HepG2 (cell line): ENCODE results near the gene JADE2. TPM values are rescaled to one million over a fixed set of nuclear protein-coding genes. Genes with fewer than 3 reads are reported as not detected.

Experiments
- AGO1 ChIP-seq: fragments of 200-400 bp; formaldehyde crosslinking; IDR thresholded peaks from 2 replicates; pipeline ENCODE4 v1.6.1; 2017; ENCODE audit warnings: mild to moderate bottlenecking, low read depth, low read length, moderate library complexity; ENCODE audit not compliant: poor library complexity, severe bottlenecking
- CEBPG ChIP-seq: IDR thresholded peaks from 2 replicates; pipeline ENCODE4 v1.6.1; 2016
- ELF1 ChIP-seq: sonication (generic); formaldehyde crosslinking; IDR thresholded peaks from 2 replicates; pipeline ENCODE4 v1.4.0; 2020; ENCODE audit warnings: missing genetic modification reagents
- GABPA ChIP-seq, 2 experiments: IDR thresholded peaks; 2 replicates each; pipeline ENCODE4 v1.6.1; 2011 to 2016; ENCODE audit warnings: low read depth in 2 of 2, low read length in 1 of 2, missing biosample characterization in 1 of 2, missing genetic modification characterization in 1 of 2
- GMEB2 ChIP-seq: IDR thresholded peaks from 2 replicates; pipeline ENCODE4 v1.6.1; 2016; ENCODE audit warnings: missing biosample characterization, missing genetic modification reagents, low read depth
- HBP1 ChIP-seq: IDR thresholded peaks from 2 replicates; pipeline ENCODE4 v1.6.1; 2016; ENCODE audit warnings: low read depth, control low read depth
- HIC2 ChIP-seq: sonication (generic); formaldehyde crosslinking; IDR thresholded peaks from 2 replicates; pipeline ENCODE4 v1.9.0; 2022; ENCODE audit warnings: low read depth, missing genetic modification reagents
- HMGXB4 ChIP-seq, 2 experiments: sonication (generic) in 1 of 2; formaldehyde crosslinking in 1 of 2; IDR thresholded peaks; 2 replicates each; pipeline versions ENCODE4 v1.4.0 to v1.6.1; 2018 to 2020; ENCODE audit warnings: missing genetic modification reagents in 2 of 2, borderline replicate concordance in 1 of 2, low read depth in 1 of 2, mild to moderate bottlenecking in 1 of 2, missing biosample characterization in 1 of 2
- MED8 ChIP-seq: sonication (generic); formaldehyde crosslinking; IDR thresholded peaks from 2 replicates; pipeline ENCODE4 v1.8.1; 2023; ENCODE audit warnings: mild to moderate bottlenecking, missing genetic modification reagents; ENCODE audit not compliant: insufficient replicate concordance
- NFYC ChIP-seq: IDR thresholded peaks from 2 replicates; pipeline ENCODE4 v1.6.1; 2016; ENCODE audit warnings: missing genetic modification reagents, missing compliant biosample characterization
- NR2C2 ChIP-seq: sonication (generic); formaldehyde crosslinking; IDR thresholded peaks from 2 replicates; pipeline ENCODE4 v1.4.0; 2020; ENCODE audit warnings: missing genetic modification reagents, mild to moderate bottlenecking, moderate library complexity, borderline replicate concordance
- PAF1 ChIP-seq: IDR thresholded peaks from 2 replicates; pipeline ENCODE4 v1.6.1; 2016; ENCODE audit warnings: missing genetic modification reagents, missing compliant biosample characterization
- PHB2 ChIP-seq: fragments of 450-650 bp; IDR thresholded peaks from 2 replicates; pipeline ENCODE4 v1.6.1; 2018; ENCODE audit not compliant: partially characterized antibody
- RELA ChIP-seq: sonication (generic); formaldehyde crosslinking; IDR thresholded peaks from 2 replicates; pipeline ENCODE4 v1.4.0; 2020; ENCODE audit warnings: missing genetic modification reagents
- SOX13 ChIP-seq, 3 experiments: fragments of 450-650 bp in 1 of 3; sonication (generic) in 1 of 3; formaldehyde crosslinking in 1 of 3; IDR thresholded peaks in 2 of 3; conservative IDR thresholded peaks in 1 of 3; 2 replicates each; pipeline versions ENCODE4 v1.5.0 to v1.6.1; 2016 to 2020; ENCODE audit warnings: antibody characterized with exemption in 1 of 3, mild to moderate bottlenecking in 1 of 3, missing compliant biosample characterization in 1 of 3, missing genetic modification reagents in 1 of 3, moderate library complexity in 1 of 3
- TP53 ChIP-seq: sonication (generic); formaldehyde crosslinking; conservative IDR thresholded peaks from 2 replicates; pipeline ENCODE4 v1.4.0; 2020; ENCODE audit warnings: missing genetic modification reagents
- ZBTB1 ChIP-seq: sonication (generic); formaldehyde crosslinking; IDR thresholded peaks from 2 replicates; pipeline ENCODE4 v1.4.0; 2020; ENCODE audit warnings: missing genetic modification reagents, borderline replicate concordance
- ZFP82 ChIP-seq: sonication (generic); formaldehyde crosslinking; IDR thresholded peaks from 2 replicates; pipeline ENCODE4 v1.5.1; 2020; ENCODE audit warnings: mild to moderate bottlenecking, missing genetic modification reagents, borderline replicate concordance
- ZIK1 ChIP-seq: sonication (generic); formaldehyde crosslinking; IDR thresholded peaks from 2 replicates; pipeline ENCODE4 v1.5.0; 2020; ENCODE audit warnings: mild to moderate bottlenecking, low read depth, missing genetic modification reagents, borderline replicate concordance
- ZKSCAN8 ChIP-seq: IDR thresholded peaks from 2 replicates; pipeline ENCODE4 v1.6.1; 2016; ENCODE audit warnings: borderline replicate concordance, missing genetic modification reagents, missing compliant biosample characterization
- ZNF124 ChIP-seq: sonication (generic); formaldehyde crosslinking; IDR thresholded peaks from 2 replicates; pipeline ENCODE4 v1.4.0; 2020; ENCODE audit warnings: missing genetic modification reagents
- ZNF383 ChIP-seq: sonication (generic); formaldehyde crosslinking; IDR thresholded peaks from 2 replicates; pipeline ENCODE4 v1.4.0; 2020; ENCODE audit warnings: missing genetic modification reagents, mild to moderate bottlenecking, borderline replicate concordance
- polyA plus RNA-seq, 8 experiments: library from polyadenylated mRNA; depleted of rRNA in 3 of 8; stranded (reverse) in 7 of 8; unstranded in 1 of 8; fragments of >200 nt; fragmentation: Illumina TruSeq in 4 of 8; extraction: Trizol in 4 of 8; gene quantifications; 2 replicates each; pipeline versions ENCODE4 v1.2.1 to v1.2.3, GENCODE V29; 2011 to 2016; ENCODE audit warnings: low read depth in 4 of 8, missing spikeins in 1 of 8, mixed read lengths in 1 of 8; ENCODE audit not compliant: insufficient read depth in 1 of 8
- total RNA-seq, 5 experiments: library from RNA; depleted of rRNA; stranded (reverse); fragments of >200 nt; fragmentation: Illumina TruSeq; extraction: Trizol; gene quantifications; 2 replicates each; pipeline ENCODE4 v1.2.3, GENCODE V29; 2016; ENCODE audit warnings: low read depth in 1 of 5

Gene JADE2
- total and polyA plus RNA-seq, 2 of the 13 experiments (the other 11 are each of a cell fraction or from before 2014, with no cell fraction given) = 7.5 to 15.1 TPM

- no peak for TF ChIP-seq HBP1 (CRISPR knock-in tag)
- no peak for TF ChIP-seq MED8 (CRISPR knock-in tag)
- TF ChIP-seq NFYC = no peak
- TF ChIP-seq ELF1 (CRISPR knock-in tag) = peak; percentile 12; the same call in 1 of the 2 replicates
- no peak for TF ChIP-seq GABPA (IDR thresholded peaks at IDR 0.05; ENCODE audit: low read depth, low read length)
- no peak for TF ChIP-seq GABPA (CRISPR knock-in tag; IDR thresholded peaks at IDR 0.05; ENCODE audit: low read depth)
- no peak for TF ChIP-seq PAF1 (CRISPR knock-in tag)
- TF ChIP-seq HMGXB4 (CRISPR knock-in tag; IDR thresholded peaks at IDR 0.05; ENCODE audit: borderline replicate concordance in 1 of 2, low read depth in 1 of 2) = peak; percentile 47 to 65; a peak in 2 of 4 replicates
- peak; percentile 76 for TF ChIP-seq CEBPG (CRISPR knock-in tag)
- TF ChIP-seq ZNF124 = 0 out of 2 replicates have a peak, but pooled peaks have one; percentile 54
- TF ChIP-seq ZFP82 = no peak
- no peak for TF ChIP-seq ZNF383 (CRISPR knock-in tag)
- no peak for TF ChIP-seq TP53 (CRISPR knock-in tag)
- no peak for TF ChIP-seq RELA (CRISPR knock-in tag)
- no peak for TF ChIP-seq AGO1
- no peak for TF ChIP-seq SOX13 (IDR thresholded peaks at IDR 0.05)
- peak in 1 of 2 experiments; percentile 51; a peak in 2 of 4 replicates for TF ChIP-seq SOX13 (CRISPR knock-in tag; conservative IDR thresholded peaks at IDR 0.05 in 1 of 2, IDR thresholded peaks at IDR 0.05 in 1 of 2)
- TF ChIP-seq ZKSCAN8 (CRISPR knock-in tag) = peak; percentile 76; the same call in 1 of the 2 replicates
- no peak for TF ChIP-seq PHB2
- TF ChIP-seq NR2C2 (CRISPR knock-in tag) = peak; percentile 53
- TF ChIP-seq ZIK1 = no peak
- TF ChIP-seq ZBTB1 (CRISPR knock-in tag) = no peak
- TF ChIP-seq HIC2 (CRISPR knock-in tag) = no peak
- TF ChIP-seq GMEB2 (CRISPR knock-in tag) = no peak
Observed at GRCh38 chr5:134511796-134512660, 13.4 kb upstream of the JADE2 start (continued).
